GM12878 (cell line): ENCODE measurements around the gene TKT. TPM values are rescaled to one million over a fixed set of nuclear protein-coding genes. Genes with fewer than 3 reads are reported as not detected.

Source experiments
- ATF2 ChIP-seq: IDR thresholded peaks from 2 replicates; pipeline ENCODE4 v1.6.1; 2012; ENCODE audit warnings: low read length, inconsistent platforms
- ATF7 ChIP-seq: fragments of 450-650 bp; IDR thresholded peaks from 2 replicates; pipeline ENCODE4 v1.6.1; 2016; ENCODE audit warnings: low read depth, mild to moderate bottlenecking
- BACH1 ChIP-seq: fragments of 450-650 bp; IDR thresholded peaks from 2 replicates; pipeline ENCODE4 v1.6.1; 2017; ENCODE audit warnings: mild to moderate bottlenecking, borderline replicate concordance
- CBX3 ChIP-seq: fragments of 200-600 bp; sonication (generic); IDR thresholded peaks from 2 replicates; pipeline ENCODE4 v1.6.1; 2016; ENCODE audit warnings: low read depth, borderline replicate concordance
- CEBPB ChIP-seq, 2 experiments: fragments of 150-350 bp in 1 of 2; IDR thresholded peaks; 2 replicates each; pipeline ENCODE4 v1.6.1; 2012 to 2014; ENCODE audit warnings: low read depth in 2 of 2, low read length in 2 of 2, borderline replicate concordance in 1 of 2, inconsistent platforms in 1 of 2
- CHD2 ChIP-seq: IDR thresholded peaks from 2 replicates; pipeline ENCODE4 v1.6.1; 2011; ENCODE audit warnings: low read depth, low read length, improper control_type of control experiment, borderline replicate concordance
- FOXM1 ChIP-seq: IDR thresholded peaks from 2 replicates; pipeline ENCODE4 v1.6.1; 2012; ENCODE audit warnings: low read depth, mild to moderate bottlenecking, inconsistent platforms, low read length, moderate library complexity
- KAT2A ChIP-seq: conservative IDR thresholded peaks from 2 replicates; pipeline ENCODE4 v1.6.1; 2011; ENCODE audit warnings: low read depth, low read length; ENCODE audit not compliant: control insufficient read depth
- NR2F1 ChIP-seq: fragments of 450-650 bp; conservative IDR thresholded peaks from 2 replicates; pipeline ENCODE4 v1.6.1; 2017; ENCODE audit warnings: mild to moderate bottlenecking
- RAD21 ChIP-seq: IDR thresholded peaks from 2 replicates; pipeline ENCODE4 v1.6.1; 2011; ENCODE audit warnings: mild to moderate bottlenecking, low read depth, low read length, moderate library complexity; ENCODE audit not compliant: insufficient read depth
- RCOR1 ChIP-seq: conservative IDR thresholded peaks from 2 replicates; pipeline ENCODE4 v1.6.1; 2012; ENCODE audit warnings: low read depth, low read length, improper control_type of control experiment
- RELA ChIP-seq: fragments of 450-650 bp; IDR thresholded peaks from 2 replicates; pipeline ENCODE4 v1.8.0; 2014; ENCODE audit warnings: borderline replicate concordance; ENCODE audit not compliant: partially characterized antibody
- RUNX3 ChIP-seq: IDR thresholded peaks from 2 replicates; pipeline ENCODE4 v1.6.1; 2012; ENCODE audit warnings: low read length, inconsistent platforms
- SMAD5 ChIP-seq: IDR thresholded peaks from 2 replicates; pipeline ENCODE4 v1.6.1; 2016; ENCODE audit warnings: antibody characterized with exemption, low read depth
- SMARCA5 ChIP-seq: fragments of 450-650 bp; IDR thresholded peaks from 2 replicates; pipeline ENCODE4 v1.6.1; 2017; ENCODE audit warnings: mild to moderate bottlenecking
- TCF12 ChIP-seq: IDR thresholded peaks from 2 replicates; pipeline ENCODE4 v1.6.1; 2011; ENCODE audit warnings: low read depth, mild to moderate bottlenecking, low read length
- ZNF592 ChIP-seq: fragments of 450-650 bp; IDR thresholded peaks from 2 replicates; pipeline ENCODE4 v1.6.1; 2017; ENCODE audit warnings: mild to moderate bottlenecking, moderate library complexity
- ZSCAN29 ChIP-seq: fragments of 450-650 bp; IDR thresholded peaks from 2 replicates; pipeline ENCODE4 v1.6.1; 2017; ENCODE audit warnings: mild to moderate bottlenecking, moderate library complexity
- polyA plus RNA-seq, 11 experiments: library from polyadenylated mRNA; depleted of rRNA in 4 of 11; unstranded in 6 of 11; stranded (reverse) in 5 of 11; fragments of >200 nt; fragmentation: Nextera tagmentation in 4 of 11; fragmentation: Illumina TruSeq in 1 of 11; extraction: Ambion mirVana in 4 of 11; extraction: Trizol in 1 of 11; gene quantifications; 1 replicate in 1 of 11; 2 replicates in 10 of 11; pipeline versions ENCODE4 v1.2.1 to v1.2.3, GENCODE V29; 2011 to 2016; ENCODE audit warnings: inconsistent platforms in 2 of 11, missing spikeins in 2 of 11, low read depth in 1 of 11
- total RNA-seq, 4 experiments: library from RNA; depleted of rRNA in 3 of 4; stranded (reverse); fragments of >200 nt in 3 of 4; fragmentation: Illumina TruSeq in 1 of 4; extraction: Trizol in 1 of 4; gene quantifications; 2 replicates each; pipeline versions ENCODE4 v1.2.1 to v1.2.3, GENCODE V29; 2013 to 2021
- TF ChIP-seq, protein P1 (sequence below): fragments of 450-650 bp; conservative IDR thresholded peaks from 2 replicates; pipeline ENCODE4 v1.6.1; 2017; ENCODE audit warnings: mild to moderate bottlenecking, moderate library complexity
- TF ChIP-seq, protein P2 (sequence below), 3 experiments: IDR thresholded peaks in 2 of 3; conservative IDR thresholded peaks in 1 of 3; 2 replicates each; pipeline ENCODE4 v1.5.1; 2011; ENCODE audit warnings: low read depth in 3 of 3, low read length in 3 of 3, mild to moderate bottlenecking in 3 of 3, control low read depth in 2 of 3, moderate library complexity in 2 of 3, inconsistent platforms in 1 of 3, mixed read lengths in 1 of 3; ENCODE audit not compliant: control insufficient read depth in 2 of 3, insufficient read depth in 1 of 3; ENCODE audit errors: extremely low read depth in 1 of 3

TKT gene
- total and polyA plus RNA-seq, 10 of the 15 experiments (the other 5 are each of a cell fraction or from before 2014, with no cell fraction given), result 56.4 to 385 (median 143) TPM

DNA sequence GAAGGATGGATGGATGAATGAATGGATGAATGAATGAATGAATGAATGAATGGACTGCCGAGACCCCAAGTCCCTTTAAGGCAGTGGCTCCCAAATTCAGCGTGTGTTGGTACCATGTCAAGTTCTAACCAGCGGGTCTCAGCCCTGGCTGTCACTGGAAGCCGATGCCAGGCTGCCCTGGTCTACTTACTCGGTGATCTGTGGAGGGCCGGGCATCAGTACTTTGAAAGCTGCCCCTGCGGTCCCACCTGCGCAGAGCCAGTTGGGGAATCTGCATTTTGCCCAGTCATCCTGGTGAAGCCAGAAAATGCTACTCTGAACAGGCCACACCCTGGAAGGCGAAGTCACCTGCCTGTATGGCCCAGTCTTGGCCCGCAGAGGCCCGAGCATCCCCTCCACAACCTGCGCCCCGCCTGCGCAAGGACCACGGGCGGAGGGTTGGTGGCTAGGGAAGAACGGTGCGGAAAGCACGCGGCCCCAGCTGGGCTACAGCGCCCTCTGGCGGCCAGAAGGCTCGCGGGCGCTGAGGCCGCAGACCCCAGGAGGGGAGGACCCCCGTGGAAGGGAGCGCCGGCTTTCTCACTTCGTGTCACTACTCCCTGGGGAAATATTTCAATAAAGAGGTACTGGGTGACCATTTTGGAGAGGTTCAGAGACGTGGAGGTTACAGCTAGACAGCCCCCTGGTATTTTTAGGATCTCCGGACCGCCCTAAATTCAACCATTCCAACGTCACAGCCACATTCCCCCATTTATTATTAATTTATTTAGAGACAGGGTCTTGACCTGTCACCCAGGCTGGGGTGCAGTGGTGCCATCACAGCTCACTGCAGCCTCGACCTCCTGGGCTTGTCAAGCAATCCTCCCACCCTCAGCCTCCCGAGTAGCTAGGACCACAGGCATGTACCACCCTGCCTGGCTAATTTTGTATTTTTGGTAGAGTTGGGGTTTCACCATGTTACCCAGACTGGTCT, 59.9 kb downstream of the TKT start (continued):
- no peak for TF ChIP-seq ATF2
- peak; percentile 57; the same call in 1 of the 2 replicates for TF ChIP-seq RUNX3
- TF ChIP-seq RELA, result peak; percentile 49
- TF ChIP-seq ZNF592, result 0 out of 2 replicates have a peak, but pooled peaks have one; percentile 18
- no peak for TF ChIP-seq CBX3
- TF ChIP-seq CHD2, result 0 out of 2 replicates have a peak, but pooled peaks have one; percentile 36
- peak; percentile 93 for TF ChIP-seq SMARCA5
- no peak for TF ChIP-seq ZSCAN29
- 0 out of 2 replicates have a peak, but pooled peaks have one; percentile 27 for TF ChIP-seq FOXM1
- TF ChIP-seq NR2F1, result no peak
- TF ChIP-seq CEBPB (IDR thresholded peaks at IDR 0.05; ENCODE audit: borderline replicate concordance in 1 of 2, low read depth in 2 of 2, low read length in 2 of 2), result no peak
- no peak for TF ChIP-seq SMAD5
- TF ChIP-seq, protein P1, sequence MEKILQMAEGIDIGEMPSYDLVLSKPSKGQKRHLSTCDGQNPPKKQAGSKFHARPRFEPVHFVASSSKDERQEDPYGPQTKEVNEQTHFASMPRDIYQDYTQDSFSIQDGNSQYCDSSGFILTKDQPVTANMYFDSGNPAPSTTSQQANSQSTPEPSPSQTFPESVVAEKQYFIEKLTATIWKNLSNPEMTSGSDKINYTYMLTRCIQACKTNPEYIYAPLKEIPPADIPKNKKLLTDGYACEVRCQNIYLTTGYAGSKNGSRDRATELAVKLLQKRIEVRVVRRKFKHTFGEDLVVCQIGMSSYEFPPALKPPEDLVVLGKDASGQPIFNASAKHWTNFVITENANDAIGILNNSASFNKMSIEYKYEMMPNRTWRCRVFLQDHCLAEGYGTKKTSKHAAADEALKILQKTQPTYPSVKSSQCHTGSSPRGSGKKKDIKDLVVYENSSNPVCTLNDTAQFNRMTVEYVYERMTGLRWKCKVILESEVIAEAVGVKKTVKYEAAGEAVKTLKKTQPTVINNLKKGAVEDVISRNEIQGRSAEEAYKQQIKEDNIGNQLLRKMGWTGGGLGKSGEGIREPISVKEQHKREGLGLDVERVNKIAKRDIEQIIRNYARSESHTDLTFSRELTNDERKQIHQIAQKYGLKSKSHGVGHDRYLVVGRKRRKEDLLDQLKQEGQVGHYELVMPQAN, result peak; percentile 24; the same call in 1 of the 2 replicates
- TF ChIP-seq KAT2A, result no peak
- peak; percentile 55; the same call in 1 of the 2 replicates for TF ChIP-seq BACH1
- TF ChIP-seq RCOR1, result no peak
- TF ChIP-seq TCF12, result 0 out of 2 replicates have a peak, but pooled peaks have one; percentile 49
- TF ChIP-seq, protein P2, sequence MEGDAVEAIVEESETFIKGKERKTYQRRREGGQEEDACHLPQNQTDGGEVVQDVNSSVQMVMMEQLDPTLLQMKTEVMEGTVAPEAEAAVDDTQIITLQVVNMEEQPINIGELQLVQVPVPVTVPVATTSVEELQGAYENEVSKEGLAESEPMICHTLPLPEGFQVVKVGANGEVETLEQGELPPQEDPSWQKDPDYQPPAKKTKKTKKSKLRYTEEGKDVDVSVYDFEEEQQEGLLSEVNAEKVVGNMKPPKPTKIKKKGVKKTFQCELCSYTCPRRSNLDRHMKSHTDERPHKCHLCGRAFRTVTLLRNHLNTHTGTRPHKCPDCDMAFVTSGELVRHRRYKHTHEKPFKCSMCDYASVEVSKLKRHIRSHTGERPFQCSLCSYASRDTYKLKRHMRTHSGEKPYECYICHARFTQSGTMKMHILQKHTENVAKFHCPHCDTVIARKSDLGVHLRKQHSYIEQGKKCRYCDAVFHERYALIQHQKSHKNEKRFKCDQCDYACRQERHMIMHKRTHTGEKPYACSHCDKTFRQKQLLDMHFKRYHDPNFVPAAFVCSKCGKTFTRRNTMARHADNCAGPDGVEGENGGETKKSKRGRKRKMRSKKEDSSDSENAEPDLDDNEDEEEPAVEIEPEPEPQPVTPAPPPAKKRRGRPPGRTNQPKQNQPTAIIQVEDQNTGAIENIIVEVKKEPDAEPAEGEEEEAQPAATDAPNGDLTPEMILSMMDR (IDR thresholded peaks at IDR 0.05 in 2 of 3, conservative IDR thresholded peaks at IDR 0.05 in 1 of 3; ENCODE audit: control insufficient read depth in 2 of 3, extremely low read depth in 1 of 3, insufficient read depth in 1 of 3, low read depth in 3 of 3, low read length in 3 of 3), result peak; percentile 98 to 99 (median 99); a peak in 5 of 6 replicates
- peak; percentile 95 for TF ChIP-seq RAD21
- TF ChIP-seq ATF7, result no peak
